SK-N-MC (cell line): ENCODE data around the gene ELMOD3.
"Not testable (repeated sequence)": the region's sequence is repeated elsewhere in the genome, so short reads cannot be mapped to it uniquely, and the experiment has no call there.

ENCODE experiments used
- DNase-seq: peaks from one replicate; pipeline ENCODE4 v3.0.0-alpha.2; 2011; ENCODE audit warnings: low read depth, low spot score
- H3K27ac ChIP-seq: fragments of 200-600 bp; sonication (generic); 2 replicates; pipeline ENCODE4 v1.5.1; 2016; ENCODE audit warnings: mixed run types
- H3K36me3 ChIP-seq: fragments of 200-600 bp; sonication (generic); 2 replicates; pipeline ENCODE4 v1.6.1; 2017; ENCODE audit warnings: antibody characterized with exemption, low read length, mixed read lengths; ENCODE audit not compliant: insufficient read depth
- H3K4me3 ChIP-seq: fragments of 200-600 bp; sonication (generic); 2 replicates; pipeline ENCODE4 v1.5.1; 2016
- H3K9ac ChIP-seq: fragments of 200-600 bp; sonication (generic); 2 replicates; pipeline ENCODE4 v1.8.0; 2017; ENCODE audit warnings: mixed run types, mixed read lengths; ENCODE audit not compliant: insufficient read length
- H3K9me3 ChIP-seq: fragments of 200-600 bp; sonication (generic); 2 replicates; pipeline ENCODE4 v1.6.1; 2017; ENCODE audit warnings: low read depth, mild to moderate bottlenecking, antibody characterized with exemption, low read length, moderate library complexity, mixed read lengths
- EZH2 ChIP-seq: fragments of 200-600 bp; sonication (generic); IDR thresholded peaks from one replicate; pipeline ENCODE4 v1.6.1; 2017; ENCODE audit warnings: antibody characterized with exemption
- FOXP2 ChIP-seq: optimal IDR thresholded peaks from 2 replicates; pipeline ENCODE3; 2011; ENCODE audit warnings: mild to moderate bottlenecking, moderate library complexity; ENCODE audit not compliant: insufficient read depth; ENCODE audit errors: extremely low read length, control extremely low read depth
- POLR2AphosphoS5 ChIP-seq: IDR thresholded peaks from 2 replicates; pipeline ENCODE4 v1.6.1; 2012; ENCODE audit warnings: mild to moderate bottlenecking, low read depth, low read length, borderline replicate concordance

The ELMOD3 gene

DNA sequence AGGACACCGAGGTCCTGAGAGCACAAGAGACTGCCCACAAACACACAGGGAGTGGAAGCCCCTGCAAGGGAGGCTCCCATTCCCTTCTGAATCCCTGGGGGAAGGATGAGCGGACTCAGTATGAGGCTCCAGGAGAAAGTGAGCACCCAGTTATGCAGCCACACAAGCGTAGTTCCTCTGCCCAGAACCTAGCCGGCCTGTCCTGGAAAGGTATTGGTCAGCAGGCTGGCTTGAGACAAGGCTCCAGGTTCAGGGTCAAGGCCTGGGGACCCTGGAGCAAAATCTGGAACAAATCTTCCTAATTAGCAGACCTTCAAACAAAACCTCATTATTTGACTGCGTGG lies 56.8 kb downstream of the ELMOD3 start:
- Histone ChIP-seq H3K9me3 (no peaks in the 10 kb centered on the region), H3K4me3 (no peak overlapping the region), H3K27ac (no peak overlapping the region), H3K36me3 (no peaks in the 10 kb centered on the region), H3K9ac (no peak overlapping the region)
- TF ChIP-seq FOXP2 (no peak), POLR2AphosphoS5 (no peak), EZH2 (no peak)
- DNase-seq, result no peak

DNA sequence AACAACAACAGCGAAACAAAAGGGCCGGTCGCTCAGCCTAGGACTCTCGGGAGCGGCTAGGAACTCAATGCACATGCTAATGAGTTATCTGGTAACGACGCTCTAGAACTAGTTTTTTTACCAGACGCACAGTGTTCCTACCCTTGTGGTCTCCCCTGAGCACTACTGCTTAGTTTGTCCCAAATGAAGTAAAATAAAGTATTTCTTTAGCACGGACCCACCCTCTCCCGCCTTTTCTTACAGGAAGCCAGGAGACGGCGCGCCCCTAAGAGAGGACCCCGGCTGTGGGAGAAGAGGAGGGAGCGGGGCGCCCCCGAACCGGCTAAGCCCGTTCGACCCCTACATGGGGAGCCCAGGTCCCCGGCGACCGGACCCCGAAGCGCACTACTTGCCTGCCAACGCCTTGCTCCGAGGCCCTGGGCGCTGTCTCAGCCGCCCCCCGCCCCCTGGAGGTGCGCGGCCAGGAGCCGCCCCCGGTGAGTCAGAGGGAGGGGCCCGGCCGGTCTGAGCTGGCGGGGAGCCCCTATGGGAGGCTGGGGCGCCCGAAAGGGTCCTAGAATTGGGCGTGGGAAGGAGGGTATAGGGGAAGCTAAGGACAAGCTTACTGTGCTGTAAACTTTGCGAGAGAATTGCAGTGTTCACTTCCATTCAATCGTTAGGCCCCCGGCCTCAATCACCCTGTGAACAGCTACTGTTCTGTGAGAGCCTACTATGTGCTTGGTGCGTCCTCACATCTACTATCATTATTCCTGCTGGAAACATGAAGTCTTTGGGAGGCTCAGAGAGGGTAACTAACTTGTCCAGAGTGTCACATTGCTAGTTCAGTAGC lies 59.2 kb downstream of the ELMOD3 start:
- no peaks in the 10 kb centered on the region for H3K36me3 ChIP-seq
- no peak overlapping the region for H3K4me3 ChIP-seq
- TF ChIP-seq FOXP2, result no peak
- H3K9me3 ChIP-seq, result no peaks in the 10 kb centered on the region
- no peak overlapping the region for H3K9ac ChIP-seq
- H3K27ac ChIP-seq, result no peak overlapping the region
- DNase-seq, result no peak

GRCh38 chr2:85414421-85414759 lies 59.8 kb downstream of the ELMOD3 start:
- H3K36me3 ChIP-seq, DNase-seq, H3K4me3 ChIP-seq, H3K9me3 ChIP-seq, H3K9ac ChIP-seq, H3K27ac ChIP-seq: not testable (repeated sequence)

DNA sequence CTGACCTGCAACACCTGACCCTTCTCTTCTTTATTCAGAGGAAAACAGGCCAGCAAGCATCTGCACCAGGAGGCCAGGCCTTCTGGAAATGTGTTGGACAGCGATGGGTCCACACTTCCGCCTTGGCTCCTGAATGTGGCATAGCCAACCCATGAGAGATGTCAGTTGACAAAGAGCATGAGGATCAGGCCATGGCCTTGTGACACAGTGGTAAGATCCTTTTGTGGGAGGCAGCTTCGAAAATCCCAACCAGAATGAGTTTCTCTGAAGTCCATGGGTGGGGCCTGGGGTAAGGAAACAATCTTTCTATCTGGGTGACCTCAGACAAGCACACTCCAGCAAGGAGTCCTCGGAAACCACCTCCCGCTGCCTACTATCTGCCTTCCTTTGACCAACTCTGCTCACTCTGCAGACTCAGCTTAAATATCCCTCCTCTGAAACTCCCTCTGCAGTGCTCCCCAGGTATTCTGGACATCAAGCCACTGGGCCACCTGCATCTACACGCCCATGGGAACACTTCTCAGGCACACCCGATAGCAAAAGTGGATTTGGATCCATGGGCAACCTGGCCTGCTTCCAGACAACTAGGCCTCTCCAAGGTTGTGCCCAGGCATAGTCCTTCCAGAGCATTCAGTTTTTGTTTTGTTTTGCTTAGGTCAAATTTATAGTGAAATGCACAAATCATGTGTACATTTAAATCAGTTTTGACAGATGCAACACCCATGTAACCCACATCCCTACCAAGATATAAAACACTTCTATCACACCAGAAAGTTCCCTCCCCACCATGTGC lies 60.4 kb downstream of the ELMOD3 start:
- Histone ChIP-seq H3K27ac (no peak overlapping the region), H3K4me3 (no peak overlapping the region), H3K9ac (no peak overlapping the region), H3K36me3 (no peaks in the 10 kb centered on the region), H3K9me3 (no peaks in the 10 kb centered on the region)
- no peak for DNase-seq
- TF ChIP-seq POLR2AphosphoS5 (no peak), FOXP2 (no peak), EZH2 (no peak)

- no peak for DNase-seq
- H3K36me3 ChIP-seq, result no peaks in the 10 kb centered on the region
- no peaks in the 10 kb centered on the region for H3K9me3 ChIP-seq
- TF ChIP-seq FOXP2 (no peak), POLR2AphosphoS5 (no peak), EZH2 (no peak)
- H3K4me3 ChIP-seq, result no peak overlapping the region
- H3K27ac ChIP-seq, result no peak overlapping the region
- H3K9ac ChIP-seq, result no peak overlapping the region
These were observed 61.5 kb downstream of the ELMOD3 start for GRCh38 chr2:85415980-85416650.

- TF ChIP-seq POLR2AphosphoS5 (peak; percentile 66), EZH2 (no peak)
- Histone ChIP-seq H3K4me3 (peak within 1 kb of the TSS; percentile 83), H3K27ac (peak within 1 kb of the TSS; percentile 92), H3K9ac (peak within 1 kb of the TSS; percentile 84), H3K9me3 (no peaks in the 10 kb centered on the region), H3K36me3 (no peaks in the 10 kb centered on the region)
- peak; percentile 12 for DNase-seq
These were observed 63.8 kb downstream of the ELMOD3 start, which contains the start of gene SH2D6 for GRCh38 chr2:85418132-85419008. SH2D6 (plus strand) TSS chr2:85418714; CDS start chr2:85429466, 10,752 bp downstream.

DNA sequence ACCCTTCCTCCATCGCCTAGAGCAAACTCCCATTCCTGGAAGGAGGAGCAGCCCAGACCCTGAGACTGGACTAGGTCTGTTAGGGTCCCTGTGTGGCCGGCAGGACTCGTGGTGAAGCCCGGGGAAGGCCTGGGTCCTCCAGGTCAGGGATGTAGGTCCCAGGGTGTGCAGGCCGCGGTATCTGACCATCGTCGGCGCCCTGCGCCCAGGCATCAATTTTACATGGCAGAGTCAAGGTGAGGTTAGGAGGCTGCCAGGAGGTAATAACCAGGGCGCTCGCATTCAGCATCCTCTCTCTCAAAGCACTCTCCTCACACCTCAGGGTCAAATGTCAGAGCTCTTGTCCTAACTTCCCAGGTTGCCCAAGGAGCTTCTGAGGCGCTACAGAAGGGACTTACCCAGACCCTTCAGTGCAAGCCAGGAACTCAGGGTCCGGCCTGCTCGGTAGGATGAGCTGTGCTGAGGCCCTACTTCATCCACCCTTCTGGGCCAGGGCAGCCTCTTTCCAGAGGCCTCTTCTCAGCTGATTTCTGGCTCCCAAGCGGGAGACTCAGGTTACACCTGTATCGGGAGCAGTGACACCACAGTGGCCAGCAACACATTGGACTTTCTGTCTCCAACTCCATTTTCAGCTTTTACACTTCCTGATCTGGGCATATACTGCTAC lies 64.6 kb downstream of the ELMOD3 start:
- Histone ChIP-seq H3K27ac (peak overlapping the region; percentile 92), H3K4me3 (peak overlapping the region; percentile 83), H3K36me3 (no peaks in the 10 kb centered on the region), H3K9me3 (no peaks in the 10 kb centered on the region), H3K9ac (peak overlapping the region; percentile 84)
- DNase-seq, result no peak
- TF ChIP-seq EZH2 (no peak), POLR2AphosphoS5 (no peak), FOXP2 (no peak)
